OCI-LY1 (cell line): ENCODE results near the gene RUFY3.

Experiments
- H2AFZ ChIP-seq: fragments of 200-600 bp; sonication (generic), shearing (Covaris generic); 2 replicates; pipeline ENCODE4 v1.6.0; 2014; ENCODE audit warnings: antibody characterized with exemption, mild to moderate bottlenecking, low read length
- H3F3A ChIP-seq: fragments of 200-600 bp; sonication (generic), shearing (Covaris generic); 2 replicates; pipeline ENCODE4 v1.6.0; 2014; ENCODE audit warnings: mild to moderate bottlenecking, antibody characterized with exemption, low read length, moderate library complexity; ENCODE audit not compliant: insufficient read depth
- H3K27ac ChIP-seq: fragments of 200-600 bp; sonication (generic); 2 replicates; pipeline ENCODE4 v1.5.1; 2014; ENCODE audit warnings: low read length, mixed run types, mild to moderate bottlenecking, low read depth; ENCODE audit not compliant: poor library complexity, severe bottlenecking
- H3K27me3 ChIP-seq: fragments of 200-600 bp; sonication (generic); 2 replicates; pipeline ENCODE4 v1.6.0; 2014; ENCODE audit warnings: antibody characterized with exemption, mild to moderate bottlenecking, low read length, moderate library complexity; ENCODE audit not compliant: insufficient read depth
- H3K36me3 ChIP-seq: fragments of 200-600 bp; sonication (generic); 2 replicates; pipeline ENCODE4 v1.6.1; 2014; ENCODE audit warnings: mild to moderate bottlenecking, antibody characterized with exemption, low read length, moderate library complexity, mixed read lengths; ENCODE audit not compliant: insufficient read depth
- H3K4me1 ChIP-seq: fragments of 200-600 bp; sonication (generic); 2 replicates; pipeline ENCODE4 v1.5.1; 2014; ENCODE audit warnings: mild to moderate bottlenecking, low read length, moderate library complexity; ENCODE audit not compliant: insufficient read depth, severe bottlenecking
- H3K4me2 ChIP-seq: fragments of 200-600 bp; sonication (generic), shearing (Covaris generic); 2 replicates; pipeline ENCODE4 v1.6.1; 2014; ENCODE audit warnings: low read length
- H3K4me3 ChIP-seq: fragments of 200-600 bp; sonication (generic); 2 replicates; pipeline ENCODE4 v1.5.1; 2014; ENCODE audit warnings: low read length, low read depth, mild to moderate bottlenecking, mixed read lengths; ENCODE audit not compliant: poor library complexity, severe bottlenecking
- H3K79me2 ChIP-seq: fragments of 200-600 bp; shearing (Covaris generic); 2 replicates; pipeline ENCODE4 v1.6.1; 2016; ENCODE audit warnings: mixed run types, low read length, mixed read lengths; ENCODE audit not compliant: insufficient read depth
- H3K9ac ChIP-seq: fragments of 200-600 bp; sonication (generic), shearing (Covaris generic); 2 replicates; pipeline ENCODE4 v1.6.1; 2014; ENCODE audit warnings: mild to moderate bottlenecking, low read length, mixed read lengths
- H3K9me2 ChIP-seq: fragments of 200-600 bp; sonication (generic), shearing (Covaris generic); 2 replicates; pipeline ENCODE4 v1.6.1; 2014; ENCODE audit warnings: low read depth, mild to moderate bottlenecking, low read length, mixed read lengths
- H3K9me3 ChIP-seq: fragments of 200-600 bp; shearing (Covaris generic); 2 replicates; pipeline ENCODE4 v1.6.1; 2014; ENCODE audit warnings: low read length, mixed read lengths
- H4K20me1 ChIP-seq: fragments of 200-600 bp; sonication (generic), shearing (Covaris generic); 2 replicates; pipeline ENCODE4 v1.6.0; 2016; ENCODE audit warnings: mild to moderate bottlenecking, low read length; ENCODE audit not compliant: insufficient read depth
- EZH2 ChIP-seq: fragments of 200-600 bp; sonication (generic), shearing (Covaris generic); IDR thresholded peaks from 2 replicates; pipeline ENCODE4 v1.8.0; 2017; ENCODE audit warnings: borderline replicate concordance, mixed run types, mild to moderate bottlenecking, antibody characterized with exemption, low read length, moderate library complexity, mixed read lengths
- TF ChIP-seq, protein P1 (sequence below): fragments of 200-600 bp; sonication (generic), shearing (Covaris generic); IDR thresholded peaks from 2 replicates; pipeline ENCODE4 v1.5.1; 2017; ENCODE audit warnings: mild to moderate bottlenecking, antibody characterized with exemption, low read length, moderate library complexity, mixed read lengths

Gene RUFY3

DNA sequence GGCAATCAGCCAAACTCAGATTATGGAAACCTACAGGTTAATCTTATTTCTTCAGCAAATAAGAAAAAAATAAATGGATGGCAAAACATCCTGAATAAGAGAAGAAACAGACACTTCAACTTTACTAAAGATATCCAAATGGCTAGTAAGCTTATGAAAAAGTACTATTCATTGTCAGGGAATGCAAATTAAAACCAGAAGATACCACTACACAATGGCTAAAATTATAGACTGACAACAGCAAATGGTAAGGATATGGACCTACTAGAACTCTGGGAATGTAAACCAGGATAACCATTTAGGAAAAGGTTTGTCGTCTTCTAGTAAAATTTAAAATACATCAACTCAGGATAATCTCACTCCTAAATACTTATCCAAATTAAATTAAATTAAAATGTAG lies 93.6 kb downstream of the RUFY3 start:
- no peak overlapping the region for H3K9ac ChIP-seq
- no peaks in the 10 kb centered on the region for H3K27me3 ChIP-seq
- no peaks in the 10 kb centered on the region for H4K20me1 ChIP-seq
- no peaks in the 10 kb centered on the region for H3K79me2 ChIP-seq
- H3K9me2 ChIP-seq = no peaks in the 10 kb centered on the region
- H3F3A ChIP-seq = 0 out of 2 replicates have a peak, but pooled peaks cover 2% of the 10 kb centered on the region
- no peak overlapping the region for H3K27ac ChIP-seq
- peaks cover 23% of the 10 kb centered on the region for H3K36me3 ChIP-seq
- H3K4me3 ChIP-seq = no peak overlapping the region
- no peaks in the 10 kb centered on the region for H3K4me1 ChIP-seq
- no peaks in the 10 kb centered on the region for H3K9me3 ChIP-seq
- no peak overlapping the region for H2AFZ ChIP-seq
- TF ChIP-seq, protein P1, sequence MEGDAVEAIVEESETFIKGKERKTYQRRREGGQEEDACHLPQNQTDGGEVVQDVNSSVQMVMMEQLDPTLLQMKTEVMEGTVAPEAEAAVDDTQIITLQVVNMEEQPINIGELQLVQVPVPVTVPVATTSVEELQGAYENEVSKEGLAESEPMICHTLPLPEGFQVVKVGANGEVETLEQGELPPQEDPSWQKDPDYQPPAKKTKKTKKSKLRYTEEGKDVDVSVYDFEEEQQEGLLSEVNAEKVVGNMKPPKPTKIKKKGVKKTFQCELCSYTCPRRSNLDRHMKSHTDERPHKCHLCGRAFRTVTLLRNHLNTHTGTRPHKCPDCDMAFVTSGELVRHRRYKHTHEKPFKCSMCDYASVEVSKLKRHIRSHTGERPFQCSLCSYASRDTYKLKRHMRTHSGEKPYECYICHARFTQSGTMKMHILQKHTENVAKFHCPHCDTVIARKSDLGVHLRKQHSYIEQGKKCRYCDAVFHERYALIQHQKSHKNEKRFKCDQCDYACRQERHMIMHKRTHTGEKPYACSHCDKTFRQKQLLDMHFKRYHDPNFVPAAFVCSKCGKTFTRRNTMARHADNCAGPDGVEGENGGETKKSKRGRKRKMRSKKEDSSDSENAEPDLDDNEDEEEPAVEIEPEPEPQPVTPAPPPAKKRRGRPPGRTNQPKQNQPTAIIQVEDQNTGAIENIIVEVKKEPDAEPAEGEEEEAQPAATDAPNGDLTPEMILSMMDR = no peak
- no peak for TF ChIP-seq EZH2
- no peak overlapping the region for H3K4me2 ChIP-seq

DNA sequence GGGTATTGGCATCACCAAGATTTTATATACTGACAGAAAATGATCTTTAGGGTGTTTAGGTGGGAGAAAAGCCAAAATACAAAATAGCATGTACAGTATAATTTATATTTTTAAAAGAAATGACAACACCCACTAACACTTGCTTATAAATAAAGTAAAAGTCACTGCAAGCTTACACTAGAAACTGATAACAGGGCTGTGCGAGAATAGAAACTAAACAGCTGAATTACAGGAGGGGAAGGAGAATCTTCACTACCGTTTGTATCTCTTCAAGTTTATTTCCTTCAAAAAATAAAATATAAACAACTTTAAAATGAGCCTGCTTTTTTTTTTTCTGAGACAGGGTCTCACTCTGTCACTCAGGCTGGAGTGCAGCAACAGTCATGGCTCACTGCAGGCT lies 95.1 kb downstream of the RUFY3 start:
- Histone ChIP-seq H3K36me3 (peaks cover 33% of the 10 kb centered on the region), H4K20me1 (no peaks in the 10 kb centered on the region), H3K9ac (no peak overlapping the region), H3K27me3 (no peaks in the 10 kb centered on the region), H3K79me2 (no peaks in the 10 kb centered on the region), H3F3A (0 out of 2 replicates have a peak, but pooled peaks cover 2% of the 10 kb centered on the region), H3K27ac (no peak overlapping the region), H3K9me2 (no peaks in the 10 kb centered on the region), H3K9me3 (no peaks in the 10 kb centered on the region), H3K4me2 (no peak overlapping the region), H3K4me1 (no peaks in the 10 kb centered on the region), H3K4me3 (no peak overlapping the region), H2AFZ (no peak overlapping the region)
- no peak for TF ChIP-seq EZH2
- TF ChIP-seq, protein P1 = no peak

DNA sequence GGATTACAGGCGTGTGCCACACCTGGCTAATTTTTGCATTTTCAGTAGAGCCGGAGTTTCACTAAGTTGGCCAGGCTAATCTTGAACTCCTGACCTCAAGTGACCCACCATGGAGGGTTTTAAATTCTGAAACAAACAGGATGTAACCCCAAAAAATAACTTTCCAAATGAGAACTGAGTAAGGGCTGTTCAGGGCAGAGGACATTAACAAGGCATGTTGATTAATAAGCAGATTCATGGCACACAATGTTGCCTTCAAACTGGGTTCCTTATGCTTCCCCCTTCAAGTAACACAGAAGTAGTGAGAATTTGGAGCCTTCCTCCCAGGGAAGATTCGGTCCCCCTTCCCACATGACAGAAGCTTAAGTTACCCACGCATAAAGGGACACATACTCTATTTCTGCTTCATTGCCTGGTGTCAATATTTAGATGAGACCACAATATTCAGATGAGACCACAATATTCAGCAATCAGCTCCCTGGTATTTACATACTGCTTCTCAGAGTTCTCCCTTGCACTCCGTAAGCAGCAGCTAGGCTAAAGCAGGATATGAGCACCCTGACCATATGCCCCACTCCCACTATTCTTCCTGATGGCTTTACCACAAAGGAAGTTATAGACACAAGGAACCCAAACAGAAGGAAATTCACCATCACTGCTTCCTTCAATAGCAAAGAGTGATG lies 96.5 kb downstream of the RUFY3 start:
- TF ChIP-seq EZH2 = no peak
- TF ChIP-seq, protein P1 = no peak
- Histone ChIP-seq H3F3A (0 out of 2 replicates have a peak, but pooled peaks cover 2% of the 10 kb centered on the region), H3K79me2 (no peaks in the 10 kb centered on the region), H3K27me3 (no peaks in the 10 kb centered on the region), H3K27ac (no peak overlapping the region), H3K9me3 (no peaks in the 10 kb centered on the region), H2AFZ (no peak overlapping the region), H4K20me1 (no peaks in the 10 kb centered on the region), H3K4me3 (no peak overlapping the region), H3K4me2 (no peak overlapping the region), H3K9ac (no peak overlapping the region), H3K36me3 (peaks cover 46% of the 10 kb centered on the region), H3K9me2 (no peaks in the 10 kb centered on the region), H3K4me1 (no peaks in the 10 kb centered on the region)
